HT1080 (cell line): ENCODE results near the gene KNDC1. TPM values are rescaled to one million over a fixed set of nuclear protein-coding genes. Genes with fewer than 3 reads are reported as not detected.

ENCODE experiments used
- DNase-seq: peaks from one replicate; pipeline ENCODE4 v3.0.0-alpha.2; 2015; ENCODE audit warnings: low read depth
- total RNA-seq: library from RNA; depleted of rRNA; stranded (reverse); fragments of >200 nt; shearing (Covaris generic); gene quantifications from 2 replicates; pipeline ENCODE4 v1.2.3, GENCODE V29; 2014

Gene KNDC1
- total RNA-seq, 1 experiment from 2014 or later, result not detected

- no peak for DNase-seq
Observed at GRCh38 chr10:133205146-133205545, 45.1 kb downstream of the KNDC1 start.

DNA sequence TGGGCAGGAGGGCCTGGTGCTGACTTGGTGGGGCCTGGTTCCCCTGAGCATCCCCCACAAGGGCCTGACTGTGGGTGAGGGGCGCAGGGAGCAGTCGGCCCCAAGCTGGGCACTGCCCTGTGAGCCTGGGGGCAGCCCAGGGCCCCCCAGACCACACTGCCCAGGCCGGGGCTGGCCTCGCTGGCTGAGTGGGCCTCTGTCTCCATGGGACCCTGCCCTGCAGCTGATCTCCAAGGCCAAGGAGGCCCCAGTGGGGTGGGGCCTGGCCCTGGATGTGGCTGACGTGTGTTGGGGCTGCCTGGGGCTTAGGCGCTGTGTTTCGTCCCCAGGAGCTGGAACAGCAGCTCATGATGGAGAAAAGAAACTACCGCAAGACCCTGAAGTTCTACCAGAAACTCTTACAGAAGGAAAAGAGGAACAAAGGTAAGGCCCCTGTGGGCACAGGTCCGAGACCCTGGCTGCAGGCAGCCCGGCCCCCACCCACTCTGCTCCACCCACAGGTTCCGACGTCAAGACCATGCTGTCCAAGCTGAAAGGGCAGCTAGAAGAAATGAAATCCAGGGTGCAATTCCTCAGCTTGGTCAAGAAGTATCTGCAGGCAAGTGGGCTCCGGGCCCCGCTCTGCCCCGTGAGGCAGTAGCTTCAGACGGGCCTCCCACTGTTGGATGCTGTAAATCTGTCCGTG, 46.5 kb downstream of the KNDC1 start:
- no peak for DNase-seq

DNA sequence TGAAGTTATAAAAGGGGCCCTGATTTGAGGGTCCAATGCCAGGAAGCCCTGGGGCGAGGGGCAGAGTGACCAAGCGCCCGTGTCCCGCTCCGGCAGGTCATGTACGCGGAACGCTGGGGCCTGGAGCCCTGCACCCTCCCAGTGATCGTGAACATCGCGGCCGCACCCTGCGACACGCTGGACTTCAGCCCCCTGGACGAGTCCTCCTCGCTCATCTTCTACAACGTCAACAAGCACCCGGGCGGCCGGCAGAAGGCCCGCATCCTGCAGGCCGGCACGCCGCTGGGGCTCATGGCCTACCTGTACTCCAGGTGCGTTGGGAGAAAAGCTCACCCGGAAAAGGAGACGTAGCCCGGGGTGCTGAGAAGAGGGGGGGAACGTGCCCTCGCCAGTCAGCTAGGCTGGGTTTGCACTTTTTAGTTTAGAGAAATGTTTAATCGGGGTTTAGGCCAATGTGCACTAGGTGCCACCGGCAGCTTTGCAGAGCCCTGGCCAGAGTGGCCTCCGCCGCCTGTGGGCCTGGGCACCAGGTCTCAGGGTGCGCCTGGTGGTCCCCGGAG, 47.1 kb downstream of the KNDC1 start:
- DNase-seq, result no peak

DNA sequence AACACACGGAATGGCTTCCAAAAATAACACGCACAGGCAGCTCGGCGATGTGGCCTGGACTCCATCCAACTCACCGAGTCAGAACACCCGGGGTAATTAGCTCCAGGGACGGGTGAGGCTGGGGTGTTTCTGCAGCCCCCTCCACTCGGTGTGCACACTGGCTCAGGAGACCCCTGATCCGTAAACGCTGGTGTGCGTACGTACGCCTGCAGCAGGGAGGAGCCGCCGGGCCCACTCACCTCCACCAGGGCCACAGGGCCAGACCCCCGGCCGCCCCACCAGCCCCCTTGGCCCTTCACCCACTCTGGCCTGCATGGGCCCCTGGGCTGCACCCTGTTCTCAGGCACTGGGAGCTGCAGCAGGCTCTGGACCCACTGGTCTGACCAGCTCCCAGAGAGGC, 47.6 kb downstream of the KNDC1 start:
- no peak for DNase-seq

GRCh38 chr10:133208466-133208865, 48.4 kb downstream of the KNDC1 start:
- no peak for DNase-seq

GRCh38 chr10:133209117-133209516, 49.1 kb downstream of the KNDC1 start:
- DNase-seq, result no peak

- no peak for DNase-seq
Observed at GRCh38 chr10:133209641-133210040, 49.6 kb downstream of the KNDC1 start.

DNA sequence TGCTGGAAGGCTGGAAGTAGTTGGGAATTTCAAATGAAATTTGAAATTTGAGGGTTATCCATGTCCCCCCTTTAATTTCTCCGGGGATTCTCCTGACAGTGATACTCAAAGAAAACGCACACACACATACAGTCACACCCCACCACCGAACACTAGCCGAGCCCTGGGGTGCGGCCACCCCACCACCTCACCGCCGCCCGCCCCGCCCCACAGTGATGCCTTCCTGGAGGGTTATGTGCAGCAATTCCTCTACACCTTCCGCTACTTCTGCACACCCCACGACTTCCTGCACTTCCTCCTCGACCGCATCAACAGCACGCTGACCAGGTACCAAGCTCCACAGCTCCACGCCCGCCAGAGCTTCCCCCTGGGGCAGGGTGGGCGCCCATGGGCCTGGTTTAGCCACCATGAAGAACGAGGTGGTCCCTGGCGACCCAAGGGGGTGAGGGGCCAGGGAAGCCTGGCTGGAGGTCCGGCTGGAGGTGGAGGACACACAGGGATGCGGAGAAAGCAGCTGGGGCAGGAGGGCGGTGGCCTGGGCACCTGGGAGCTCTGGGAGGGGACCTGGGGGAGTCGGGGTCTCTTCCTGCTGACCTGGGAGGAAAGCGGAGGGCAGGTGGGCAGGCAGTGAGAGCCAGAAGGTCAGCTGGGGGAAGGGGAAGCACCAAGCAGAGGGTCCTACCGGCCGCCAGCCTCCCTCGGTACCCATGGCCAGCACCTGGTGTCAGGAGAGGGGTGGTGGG, 50.5 kb downstream of the KNDC1 start:
- DNase-seq, result no peak

- no peak for DNase-seq
Observed at GRCh38 chr10:133211141-133211830, 51.3 kb downstream of the KNDC1 start.

- no peak for DNase-seq
Observed at GRCh38 chr10:133211959-133212852, 52.2 kb downstream of the KNDC1 start.

- no peak for DNase-seq
Observed at GRCh38 chr10:133212853-133213494, 53.0 kb downstream of the KNDC1 start.

DNA sequence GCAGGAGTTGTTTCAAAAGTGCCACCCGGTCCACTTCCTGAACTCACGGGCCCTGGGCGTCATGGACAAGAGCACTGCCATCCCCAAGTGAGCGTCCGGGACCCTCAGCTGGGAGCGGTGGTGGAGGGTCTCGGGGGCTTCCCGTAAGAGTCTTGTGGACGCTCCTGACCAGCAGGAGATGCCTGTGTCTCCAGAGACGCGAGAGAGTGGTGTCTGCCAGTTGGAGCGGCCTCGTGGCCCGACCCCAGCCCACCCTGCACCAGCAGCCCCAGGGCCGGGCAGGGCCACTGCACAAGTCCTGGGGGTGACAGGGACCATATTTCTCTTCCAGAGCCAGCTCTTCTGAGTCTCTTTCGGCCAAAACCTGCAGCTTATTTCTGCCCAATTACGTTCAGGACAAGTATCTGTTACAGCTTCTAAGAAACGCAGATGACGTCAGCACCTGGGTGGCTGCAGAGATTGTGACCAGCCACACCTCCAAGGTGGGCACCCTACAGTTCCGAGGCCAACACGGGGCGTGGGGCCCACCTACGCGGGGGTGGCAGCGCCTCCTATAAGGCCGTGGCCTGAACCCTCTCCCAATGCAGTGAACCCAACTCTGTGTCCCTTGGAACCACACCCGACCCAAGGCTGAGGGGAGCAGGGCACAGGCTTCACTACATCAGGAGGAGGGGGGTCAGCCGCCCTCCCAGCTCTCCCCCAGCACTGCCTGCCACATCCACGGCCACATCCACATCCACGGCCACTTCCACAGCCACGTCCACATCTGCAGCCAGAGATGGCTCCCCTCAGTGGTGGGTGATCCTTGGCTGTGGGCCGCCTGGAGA, 53.8 kb downstream of the KNDC1 start:
- no peak for DNase-seq

DNA sequence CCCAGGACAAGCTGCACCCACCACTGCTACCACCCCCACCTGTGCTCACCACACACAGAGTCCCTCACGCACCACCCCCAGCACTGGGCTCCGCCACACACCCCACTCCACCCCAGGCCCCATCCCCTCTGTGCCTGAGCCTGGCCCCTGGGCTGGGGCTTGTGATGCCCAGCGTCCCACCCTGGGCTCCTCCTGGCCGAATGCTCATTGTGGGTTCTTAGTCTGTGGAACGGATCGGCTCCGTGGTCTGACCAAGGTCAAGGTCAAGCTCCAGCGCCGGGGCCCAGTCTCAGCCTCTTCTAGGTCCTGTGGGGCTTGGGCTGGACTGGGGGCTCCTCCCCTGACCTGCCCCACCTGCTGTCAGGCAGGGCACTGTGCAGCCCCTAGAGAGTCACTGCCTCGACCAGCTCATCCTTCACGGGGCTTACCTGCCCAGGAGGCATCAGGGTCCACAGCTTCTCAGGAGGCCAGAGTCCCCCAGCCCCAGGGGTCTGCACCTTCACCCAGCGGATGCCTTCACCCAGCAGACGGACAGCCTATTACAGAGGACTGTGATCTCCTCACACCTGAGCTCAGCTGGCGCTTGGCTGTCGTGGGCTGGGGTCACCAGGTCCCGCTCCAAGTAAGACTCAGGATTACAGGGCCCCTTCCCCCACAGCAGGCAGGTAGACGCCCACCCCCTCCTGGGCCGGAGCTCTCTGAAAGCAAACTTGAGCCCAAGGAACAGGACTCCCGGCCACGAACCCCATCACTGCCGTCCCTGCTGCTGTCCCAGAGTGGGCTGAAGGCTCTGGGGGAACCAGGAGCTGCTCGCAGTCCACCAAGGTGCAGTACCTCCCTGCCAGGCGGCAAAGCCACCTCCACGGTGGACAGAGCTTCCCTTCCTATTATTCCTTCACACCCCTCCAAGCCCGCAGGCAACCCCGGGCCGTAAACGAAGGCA, 54.7 kb downstream of the KNDC1 start:
- no peak for DNase-seq

GRCh38 chr10:133215586-133215985, 55.6 kb downstream of the KNDC1 start:
- DNase-seq, result no peak

GRCh38 chr10:133216776-133217175, 56.8 kb downstream of the KNDC1 start:
- no peak for DNase-seq

GRCh38 chr10:133217800-133218589, 58.0 kb downstream of the KNDC1 start:
- no peak for DNase-seq

GRCh38 chr10:133218891-133219290, 58.9 kb downstream of the KNDC1 start:
- DNase-seq, result no peak

GRCh38 chr10:133219782-133220181, 59.8 kb downstream of the KNDC1 start:
- DNase-seq, result no peak
